K562 (cell line): Measurements from ENCODE around the gene RALGAPA2. TPM values are rescaled to one million over a fixed set of nuclear protein-coding genes. Genes with fewer than 3 reads are reported as not detected.
A peak's percentile ranks its signal among the peaks of the same experiment; 100 is the strongest.

Source experiments
- ATAC-seq: fragments of 200-7000 bp; cut with Tn5 transposase; 3 replicates; pipeline ENCODE4 v1.9.1; 2020; ENCODE audit warnings: moderate library complexity
- BruUV-seq: library from RNA; stranded (reverse); fragments of 400-500 nt; replicated peaks from 2 replicates; lab custom pipeline; 2021; lab: Mats Ljungman, UMichigan
- CTCF ChIA-PET: fragments of 300-600 bp; formaldehyde crosslinking; extraction: SDS; loops from one replicate; lab custom pipeline; 2021; ENCODE audit warnings: low intra/inter-chr PET ratio; lab: Yijun Ruan, JAX
- POLR2A ChIA-PET: fragments of 300-600, 350-650 bp; sonication (Branson Sonifier 250); formaldehyde crosslinking; extraction: SDS; loops from one replicate; lab custom pipeline; 2021; ENCODE audit warnings: antibody characterized with exemption, inconsistent platforms; lab: Yijun Ruan, JAX
- DNase-seq, 4 experiments: peaks; one replicate each; pipeline versions ENCODE4 v3.0.0 to v3.0.0-alpha.2; 2011 to 2018; ENCODE audit warnings: low spot score in 3 of 4, mixed read lengths in 3 of 4; ENCODE audit errors: extremely low read depth in 1 of 4
- FAIRE-seq: peaks from 2 replicates; lab custom pipeline; 2011; peaks lifted over from hg19 to GRCh38; lab: Jason Lieb, UNC
- H2AFZ ChIP-seq: 2 replicates; pipeline ENCODE4 v1.6.0; 2011; ENCODE audit warnings: low read depth, low read length, control low read depth, inconsistent platforms
- H3K27ac ChIP-seq: fragments of 200-600 bp; 3 replicates; pipeline ENCODE4 v1.8.0; 2011; ENCODE audit warnings: low read depth, mild to moderate bottlenecking, control low read depth, inconsistent platforms, low read length, moderate library complexity, mixed read lengths; ENCODE audit errors: extremely low read depth
- H3K27me3 ChIP-seq, 2 experiments: fragments of 300-600 bp in 1 of 2; 2 replicates in 1 of 2; 3 replicates in 1 of 2; pipeline versions ENCODE4 v1.6.0 to v1.8.0; 2011; ENCODE audit warnings: inconsistent platforms in 2 of 2, low read length in 2 of 2, mild to moderate bottlenecking in 1 of 2, mixed read lengths in 1 of 2, moderate library complexity in 1 of 2; ENCODE audit not compliant: control insufficient read depth in 2 of 2, insufficient read depth in 2 of 2
- H3K36me3 ChIP-seq: fragments of 300-600 bp; 3 replicates; pipeline ENCODE4 v1.8.0; 2011; ENCODE audit warnings: mild to moderate bottlenecking, low read length, inconsistent platforms; ENCODE audit not compliant: control insufficient read depth, insufficient read depth
- H3K4me1 ChIP-seq, 2 experiments: fragments of 200-600 bp in 1 of 2; replicated peaks in 1 of 2; 2 replicates in 1 of 2; 3 replicates in 1 of 2; pipeline versions ENCODE4 v1.5.1 to v1.8.0; 2011; ENCODE audit warnings: inconsistent platforms in 2 of 2, low read length in 2 of 2, mild to moderate bottlenecking in 1 of 2, mixed read lengths in 1 of 2, moderate library complexity in 1 of 2; ENCODE audit not compliant: control insufficient read depth in 2 of 2, insufficient read depth in 2 of 2
- H3K4me2 ChIP-seq: 2 replicates; pipeline ENCODE4 v1.6.1; 2011; ENCODE audit warnings: low read length, control low read depth, inconsistent platforms, mixed read lengths; ENCODE audit not compliant: insufficient read depth
- H3K4me3 ChIP-seq: fragments of 200-600 bp; sonication (generic), shearing (Covaris generic); 2 replicates; pipeline ENCODE4 v1.5.1; 2016; ENCODE audit warnings: control low read depth, inconsistent platforms
- H3K79me2 ChIP-seq: fragments of 200-600 bp; 3 replicates; pipeline ENCODE4 v1.8.0; 2011; ENCODE audit warnings: low read length, inconsistent platforms; ENCODE audit not compliant: control insufficient read depth, insufficient read depth
- H3K9ac ChIP-seq, 2 experiments: 2 replicates each; pipeline versions ENCODE4 v1.6.0 to v1.6.1; 2011; ENCODE audit warnings: low read depth in 2 of 2, low read length in 2 of 2, control low read depth in 1 of 2, inconsistent platforms in 1 of 2, mild to moderate bottlenecking in 1 of 2, mixed read lengths in 1 of 2; ENCODE audit not compliant: insufficient read depth in 1 of 2
- H3K9me1 ChIP-seq: one replicate; pipeline ENCODE4 v1.6.0; 2011; ENCODE audit warnings: inconsistent platforms, mild to moderate bottlenecking, low read length, moderate library complexity; ENCODE audit not compliant: control insufficient read depth, insufficient read depth
- H3K9me3 ChIP-seq: replicated peaks from 2 replicates; pipeline ENCODE4 v1.5.1; 2011; ENCODE audit warnings: low read depth, low read length, inconsistent platforms; ENCODE audit not compliant: control insufficient read depth, insufficient read depth
- H4K20me1 ChIP-seq: replicated peaks from 2 replicates; pipeline ENCODE4 v1.6.1; 2011; ENCODE audit warnings: low read length, inconsistent platforms, mixed read lengths; ENCODE audit not compliant: control insufficient read depth, insufficient read depth
- ARHGAP35 ChIP-seq: fragments of 450-650 bp; IDR thresholded peaks from 2 replicates; pipeline ENCODE4 v1.6.1; 2018; ENCODE audit not compliant: partially characterized antibody
- CEBPG ChIP-seq, 3 experiments: fragments of 200-800 bp in 1 of 3; sonication (Bioruptor generic) in 1 of 3; sonication (generic) in 1 of 3; formaldehyde crosslinking in 1 of 3; IDR thresholded peaks in 2 of 3; conservative IDR thresholded peaks in 1 of 3; 2 replicates each; pipeline versions ENCODE4 v1.6.1 to v1.8.0; 2016 to 2022; ENCODE audit warnings: missing compliant biosample characterization in 2 of 3, missing genetic modification characterization in 2 of 3, mild to moderate bottlenecking in 1 of 3, missing genetic modification reagents in 1 of 3
- E2F3 ChIP-seq: fragments of 250-450 bp; sonication (Bioruptor Pico); IDR thresholded peaks from 2 replicates; pipeline ENCODE4 v1.4.0; 2020; ENCODE audit warnings: mild to moderate bottlenecking
- GTF2F1 ChIP-seq: IDR thresholded peaks from 2 replicates; pipeline ENCODE4 v1.6.1; 2011; ENCODE audit warnings: low read depth, low read length, improper control_type of control experiment
- HMG20B ChIP-seq: fragments of 250-450 bp; sonication (Bioruptor Pico); IDR thresholded peaks from 2 replicates; pipeline ENCODE4 v1.5.0; 2021; ENCODE audit warnings: mild to moderate bottlenecking
- LEF1 ChIP-seq: fragments of 450-650 bp; IDR thresholded peaks from 2 replicates; pipeline ENCODE4 v1.6.1; 2016; ENCODE audit warnings: mild to moderate bottlenecking
- NR4A1 ChIP-seq, 2 experiments: fragments of 250-450 bp in 1 of 2; fragments of 450-650 bp in 1 of 2; sonication (Bioruptor Pico) in 1 of 2; IDR thresholded peaks; 2 replicates each; pipeline versions ENCODE4 v1.4.0 to v1.6.1; 2016 to 2020; ENCODE audit warnings: mild to moderate bottlenecking in 2 of 2, missing compliant biosample characterization in 1 of 2, missing genetic modification characterization in 1 of 2, moderate library complexity in 1 of 2
- RBM39 ChIP-seq: fragments of 200-400 bp; formaldehyde crosslinking; optimal IDR thresholded peaks from 2 replicates; pipeline ENCODE3; 2018; ENCODE audit warnings: low read depth, low read length
- SPI1 ChIP-seq: IDR thresholded peaks from 2 replicates; pipeline ENCODE4 v1.6.1; 2011; ENCODE audit warnings: low read depth, low read length, control low read depth, borderline replicate concordance
- TAF1 ChIP-seq: IDR thresholded peaks from 2 replicates; pipeline ENCODE4 v1.6.1; 2011; ENCODE audit warnings: mild to moderate bottlenecking, low read length, moderate library complexity; ENCODE audit not compliant: insufficient read depth, control insufficient read depth, severe bottlenecking; ENCODE audit errors: extremely low read depth
- WGBS: fragments of 100-300 bp; shearing (Covaris generic); methylation state at CpG from one replicate; pipeline ENCODE4 v1.1.6; 2016; ENCODE audit warnings: low coverage, mixed read lengths; ENCODE audit not compliant: insufficient coverage; ENCODE audit errors: missing lambda C conversion rate; 5-methylcytosine and 5-hydroxymethylcytosine counted together
- in situ Hi-C: fragments of 300-500 bp; cut with MboI; formaldehyde crosslinking; loops from 4 replicates; pipeline ENCODE4 v1.15.0; 2018; ENCODE audit warnings: inconsistent platforms, mixed read lengths
- intact Hi-C: fragments of 100-400 bp; cut with micrococcal nuclease; formaldehyde crosslinking; loops from 2 replicates; pipeline ENCODE4 v1.14.2; 2022
- polyA plus RNA-seq, 8 experiments: library from polyadenylated mRNA; depleted of rRNA in 4 of 8; stranded (reverse) in 5 of 8; unstranded in 3 of 8; fragments of >200 nt; fragmentation: Nextera tagmentation in 2 of 8; fragmentation: Illumina TruSeq in 1 of 8; extraction: Ambion mirVana in 2 of 8; extraction: Trizol in 1 of 8; gene quantifications; 2 replicates each; pipeline versions ENCODE4 v1.2.1 to v1.2.3, GENCODE V29; 2011 to 2014; ENCODE audit warnings: inconsistent platforms in 1 of 8, missing spikeins in 1 of 8
- total RNA-seq, 7 experiments: library from RNA; depleted of rRNA in 6 of 7; stranded (reverse); fragments of >200 nt in 6 of 7; fragmentation: Illumina TruSeq in 2 of 7; extraction: Trizol in 2 of 7; gene quantifications; 2 replicates each; pipeline versions ENCODE4 v1.2.1 to v1.2.3, GENCODE V29; 2011 to 2021; ENCODE audit warnings: low replicate concordance in 1 of 7

Gene RALGAPA2
- total and polyA plus RNA-seq, 9 of the 15 experiments (the other 6 are each of a cell fraction or from before 2014, with no cell fraction given) = 0.35 to 2.7 (median 1.4) TPM

DNA sequence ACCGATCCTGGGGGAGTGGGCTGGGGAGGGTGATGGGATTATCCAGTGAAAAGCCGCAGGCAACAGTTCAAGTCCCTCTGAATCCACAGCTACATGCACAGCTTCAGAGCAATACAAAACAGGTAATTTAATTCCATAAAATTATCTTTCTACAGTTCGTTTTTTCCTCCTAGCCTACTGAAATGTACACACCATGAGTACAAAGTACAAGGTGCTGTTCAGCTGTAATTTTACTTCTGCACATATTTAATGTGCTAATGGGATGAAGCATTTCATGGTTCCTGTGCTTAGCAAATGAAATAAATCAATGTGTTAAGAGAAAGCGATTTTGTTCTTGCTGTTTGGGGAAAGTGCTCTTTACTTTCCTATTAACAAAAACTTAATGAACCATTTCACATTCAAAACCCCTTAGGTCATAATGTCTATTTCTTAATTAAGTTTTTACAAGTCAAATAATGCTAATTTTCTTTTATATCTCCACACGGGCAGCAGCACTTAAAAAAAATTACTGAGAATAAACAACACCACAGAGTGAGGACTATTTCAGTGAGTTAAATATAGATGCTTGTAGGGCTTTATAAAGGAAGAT lies 272.7 kb downstream of the RALGAPA2 start (continued):
- TF ChIP-seq CEBPG (CRISPR knock-in tag; IDR thresholded peaks at IDR 0.05) (no peak), CEBPG (tag; conservative IDR thresholded peaks at IDR 0.05 in 1 of 2, IDR thresholded peaks at IDR 0.05 in 1 of 2) (no peak), NR4A1 (CRISPR knock-in tag; IDR thresholded peaks at IDR 0.05) (no peak), NR4A1 (tag; IDR thresholded peaks at IDR 0.05) (no peak), TAF1 (no peak), HMG20B (CRISPR knock-in tag) (no peak), ARHGAP35 (no peak), LEF1 (no peak)

- no TSS peak for BruUV-seq
Measured at GRCh38 chr20:20437314-20437713, 275.1 kb downstream of the RALGAPA2 start.

More at GRCh38 chr20:20437314-20437713, 275.1 kb downstream of the RALGAPA2 start:
- Histone ChIP-seq H4K20me1 (no peaks in the 10 kb centered on the region), H3K4me3 (no peak overlapping the region), H3K9me1 (no peaks in the 10 kb centered on the region), H2AFZ (no peak overlapping the region), H3K27me3 (peaks cover 0 to 15% of the 10 kb centered on the region in 2 experiments; a peak in 1 of 5 replicates), H3K4me1 (no peaks in the 10 kb centered on the region), H3K9me3 (no peaks in the 10 kb centered on the region), H3K79me2 (no peaks in the 10 kb centered on the region), H3K36me3 (no peaks in the 10 kb centered on the region), H3K27ac (no peak overlapping the region), H3K9ac (no peak overlapping the region), H3K4me2 (no peak overlapping the region)
- 3% methylated on average over 5 of the region's 7 CpGs for WGBS
- no peak for TF ChIP-seq RBM39
- TF ChIP-seq GTF2F1 = no peak
- TF ChIP-seq SPI1 = peak; percentile 48
- no peak for TF ChIP-seq E2F3 (CRISPR knock-in tag)
- CTCF ChIA-PET = no interaction called here
- in situ Hi-C loops (no loop called here), intact Hi-C loops (no loop called here)
- no peak for ATAC-seq
- POLR2A ChIA-PET = interaction anchor here (0.9 to 1.0 kb wide), 2 partner anchors 12 to 23 kb away, joined by 3 to 5 read pairs; no protein-coding TSS in a partner anchor
- no peak for DNase-seq
- no peak for FAIRE-seq
